Subcutaneous abdominal adipose tissue (tissue), 5 donors: ENCODE data around the gene CDKAL1.

Experiments
- H3K27ac ChIP-seq: one replicate; pipeline ENCODE4 v1.7.0; 2013; ENCODE audit warnings: low read depth, mild to moderate bottlenecking, inconsistent platforms, low read length, moderate library complexity
- H3K27me3 ChIP-seq, 5 donors: one replicate each; pipeline ENCODE4 v1.7.0; 2013; ENCODE audit warnings: low read length in 5 of 5, inconsistent platforms in 1 of 5; ENCODE audit not compliant: control insufficient read depth in 5 of 5, insufficient read depth in 4 of 5
- H3K36me3 ChIP-seq, 5 donors: one replicate each; pipeline ENCODE4 v1.7.0; 2013; ENCODE audit warnings: low read length in 5 of 5; ENCODE audit not compliant: control insufficient read depth in 5 of 5, insufficient read depth in 5 of 5
- H3K4me1 ChIP-seq, 5 donors: one replicate each; pipeline ENCODE4 v1.7.0; 2013; ENCODE audit warnings: low read length in 5 of 5, mild to moderate bottlenecking in 3 of 5, moderate library complexity in 1 of 5; ENCODE audit not compliant: control insufficient read depth in 5 of 5, insufficient read depth in 5 of 5
- H3K4me3 ChIP-seq, 5 donors: one replicate each; pipeline ENCODE4 v1.7.0; 2013; ENCODE audit warnings: low read length in 5 of 5, low read depth in 1 of 5
- H3K9ac ChIP-seq, 5 donors: one replicate each; pipeline ENCODE4 v1.7.0; 2013; ENCODE audit warnings: low read length in 5 of 5, mild to moderate bottlenecking in 4 of 5, moderate library complexity in 3 of 5
- H3K9me3 ChIP-seq, 5 donors: one replicate each; pipeline ENCODE4 v1.7.0; 2013; ENCODE audit warnings: low read length in 5 of 5; ENCODE audit not compliant: control insufficient read depth in 5 of 5
- donor health status: healthy.
- donor health status: healthy.
- donor health status: healthy.
- donor health status: healthy.
- donor health status: healthy.

Gene CDKAL1

GRCh38 chr6:20789162-20789561 is 254.9 kb downstream of the CDKAL1 start:
- Histone ChIP-seq H3K27me3 (no peaks in the 10 kb centered on the region), H3K36me3 (peaks cover 0 to 4% (median 0%) of the 10 kb centered on the region in 5 donors), H3K4me1 (no peaks in the 10 kb centered on the region), H3K4me3 (no peak overlapping the region), H3K9me3 (no peaks in the 10 kb centered on the region), H3K9ac (no peak overlapping the region), H3K27ac (no peak overlapping the region)

GRCh38 chr6:20790032-20790791 is 256.0 kb downstream of the CDKAL1 start:
- Histone ChIP-seq H3K9ac (no peak overlapping the region), H3K4me3 (no peak overlapping the region), H3K9me3 (no peaks in the 10 kb centered on the region), H3K27me3 (no peaks in the 10 kb centered on the region), H3K4me1 (no peaks in the 10 kb centered on the region), H3K36me3 (peaks cover 0 to 4% (median 0%) of the 10 kb centered on the region in 5 donors), H3K27ac (no peak overlapping the region)

GRCh38 chr6:20791074-20791473 is 256.8 kb downstream of the CDKAL1 start:
- H3K27ac ChIP-seq, result no peak overlapping the region
- peaks cover 0 to 4% (median 0%) of the 10 kb centered on the region in 5 donors for H3K36me3 ChIP-seq
- no peak overlapping the region for H3K9ac ChIP-seq
- H3K4me1 ChIP-seq, result no peaks in the 10 kb centered on the region
- H3K27me3 ChIP-seq, result no peaks in the 10 kb centered on the region
- no peaks in the 10 kb centered on the region for H3K9me3 ChIP-seq
- no peak overlapping the region for H3K4me3 ChIP-seq

- no peak overlapping the region for H3K27ac ChIP-seq
- no peaks in the 10 kb centered on the region for H3K4me1 ChIP-seq
Observed at GRCh38 chr6:20791944-20792343, 257.7 kb downstream of the CDKAL1 start.

GRCh38 chr6:20793174-20793573 is 258.9 kb downstream of the CDKAL1 start:
- H3K9ac ChIP-seq, result no peak overlapping the region
- H3K27ac ChIP-seq, result no peak overlapping the region
- no peaks in the 10 kb centered on the region for H3K27me3 ChIP-seq
- H3K4me3 ChIP-seq, result no peak overlapping the region
- H3K9me3 ChIP-seq, result no peaks in the 10 kb centered on the region
- no peaks in the 10 kb centered on the region for H3K4me1 ChIP-seq
- H3K36me3 ChIP-seq, result peaks cover 0 to 4% (median 0%) of the 10 kb centered on the region in 5 donors

More at GRCh38 chr6:20791944-20792343, 257.7 kb downstream of the CDKAL1 start:
- H3K9ac ChIP-seq, result no peak overlapping the region
- no peaks in the 10 kb centered on the region for H3K9me3 ChIP-seq
- no peak overlapping the region for H3K4me3 ChIP-seq
- H3K27me3 ChIP-seq, result no peaks in the 10 kb centered on the region
- peaks cover 0 to 4% (median 0%) of the 10 kb centered on the region in 5 donors for H3K36me3 ChIP-seq

- H3K27me3 ChIP-seq, result no peaks in the 10 kb centered on the region
- no peaks in the 10 kb centered on the region for H3K9me3 ChIP-seq
- H3K4me3 ChIP-seq, result no peak overlapping the region
- no peaks in the 10 kb centered on the region for H3K36me3 ChIP-seq
- H3K4me1 ChIP-seq, result no peaks in the 10 kb centered on the region
- H3K27ac ChIP-seq, result no peak overlapping the region
- H3K9ac ChIP-seq, result no peak overlapping the region
Observed at GRCh38 chr6:20797597-20797996, 263.3 kb downstream of the CDKAL1 start.

GRCh38 chr6:20800229-20800628 is 266.0 kb downstream of the CDKAL1 start:
- Histone ChIP-seq H3K36me3 (no peaks in the 10 kb centered on the region), H3K9ac (no peak overlapping the region), H3K27ac (no peak overlapping the region), H3K4me1 (no peaks in the 10 kb centered on the region), H3K9me3 (no peaks in the 10 kb centered on the region), H3K27me3 (no peaks in the 10 kb centered on the region), H3K4me3 (no peak overlapping the region)

GRCh38 chr6:20800653-20801052 is 266.4 kb downstream of the CDKAL1 start:
- no peaks in the 10 kb centered on the region for H3K27me3 ChIP-seq
- no peak overlapping the region for H3K4me3 ChIP-seq

GRCh38 chr6:20801595-20801994 is 267.3 kb downstream of the CDKAL1 start:
- no peak overlapping the region for H3K4me3 ChIP-seq
- no peak overlapping the region for H3K9ac ChIP-seq
- no peaks in the 10 kb centered on the region for H3K36me3 ChIP-seq
- H3K4me1 ChIP-seq, result no peaks in the 10 kb centered on the region
- H3K27ac ChIP-seq, result no peak overlapping the region
- no peaks in the 10 kb centered on the region for H3K27me3 ChIP-seq
- H3K9me3 ChIP-seq, result peaks cover 0 to 9% (median 5%) of the 10 kb centered on the region in 5 donors

More at GRCh38 chr6:20800653-20801052, 266.4 kb downstream of the CDKAL1 start:
- no peak overlapping the region for H3K27ac ChIP-seq
- H3K9me3 ChIP-seq, result peaks cover 0 to under 1% (median 0%) of the 10 kb centered on the region in 5 donors
- H3K4me1 ChIP-seq, result no peaks in the 10 kb centered on the region
- no peak overlapping the region for H3K9ac ChIP-seq
- no peaks in the 10 kb centered on the region for H3K36me3 ChIP-seq

- Histone ChIP-seq H3K9me3 (peaks cover 0 to 14% (median 8%) of the 10 kb centered on the region in 5 donors), H3K27ac (no peak overlapping the region), H3K4me1 (no peaks in the 10 kb centered on the region), H3K9ac (no peak overlapping the region), H3K27me3 (no peaks in the 10 kb centered on the region), H3K4me3 (no peak overlapping the region), H3K36me3 (no peaks in the 10 kb centered on the region)
Observed at GRCh38 chr6:20802596-20802995, 268.3 kb downstream of the CDKAL1 start.
